Panc1 (cell line): Measurements from ENCODE around the gene POLR3H. TPM values are rescaled to one million over a fixed set of nuclear protein-coding genes. Genes with fewer than 3 reads are reported as not detected.

ENCODE experiments used
- ATAC-seq: fragments of 200-7000 bp; cut with Tn5 transposase; 2 replicates; pipeline ENCODE4 v1.9.1; 2020; ENCODE audit warnings: mild to moderate bottlenecking, moderate library complexity
- BruUV-seq: library from RNA; stranded (reverse); fragments of 400-500 nt; replicated peaks from 2 replicates; lab custom pipeline; 2021; lab: Mats Ljungman, UMichigan
- CTCF ChIA-PET: fragments of 300-600 bp; sonication (Branson Sonifier 250); formaldehyde crosslinking; loops from one replicate; lab custom pipeline; 2022; ENCODE audit warnings: antibody characterized with exemption; lab: Charles Lee
- POLR2A ChIA-PET: fragments of 300-600 bp; sonication (Branson Sonifier 250); formaldehyde crosslinking; loops from one replicate; lab custom pipeline; 2022; ENCODE audit warnings: antibody characterized with exemption; lab: Charles Lee
- DNase-seq: peaks from one replicate; pipeline ENCODE4 v3.0.0-alpha.2; 2010; ENCODE audit warnings: low read depth, low spot score
- H3K27ac ChIP-seq: 2 replicates; pipeline ENCODE4 v1.5.1; 2011; ENCODE audit warnings: mild to moderate bottlenecking, low read length, inconsistent platforms
- H3K27me3 ChIP-seq: fragments of 200-500 bp; sonication (Bioruptor generic); 2 replicates; pipeline ENCODE4 v1.6.0; 2014; ENCODE audit warnings: low read length, inconsistent platforms; ENCODE audit not compliant: control insufficient read depth, insufficient read depth
- H3K36me3 ChIP-seq: fragments of 200-500 bp; sonication (Bioruptor generic); 2 replicates; pipeline ENCODE4 v1.5.1; 2014; ENCODE audit warnings: inconsistent platforms, mild to moderate bottlenecking, low read length, moderate library complexity; ENCODE audit not compliant: control insufficient read depth, insufficient read depth
- H3K4me1 ChIP-seq: 2 replicates; pipeline ENCODE4 v1.5.1; 2011; ENCODE audit warnings: inconsistent platforms, mild to moderate bottlenecking, low read length, moderate library complexity; ENCODE audit not compliant: control insufficient read depth, insufficient read depth
- H3K4me3 ChIP-seq, 2 experiments: 2 replicates each; pipeline ENCODE4 v1.5.1; 2011 to 2012; ENCODE audit warnings: low read depth in 2 of 2, low read length in 2 of 2, mild to moderate bottlenecking in 2 of 2, inconsistent platforms in 1 of 2, moderate library complexity in 1 of 2
- H3K9me3 ChIP-seq: fragments of 200-500 bp; sonication (Bioruptor generic); 2 replicates; pipeline ENCODE4 v1.5.1; 2014; ENCODE audit warnings: low read depth, mild to moderate bottlenecking, inconsistent platforms, low read length, moderate library complexity; ENCODE audit not compliant: control insufficient read depth, insufficient read depth
- POLR2AphosphoS5 ChIP-seq: IDR thresholded peaks from 2 replicates; pipeline ENCODE4 v1.6.1; 2012; ENCODE audit warnings: mild to moderate bottlenecking, low read depth, low read length, moderate library complexity
- REST ChIP-seq, 2 experiments: IDR thresholded peaks; 2 replicates each; pipeline ENCODE4 v1.6.1; 2011 to 2012; ENCODE audit warnings: low read depth in 2 of 2, control low read depth in 1 of 2, low read length in 1 of 2, mild to moderate bottlenecking in 1 of 2, moderate library complexity in 1 of 2; ENCODE audit not compliant: insufficient read depth in 1 of 2
- SIN3A ChIP-seq: IDR thresholded peaks from 2 replicates; pipeline ENCODE4 v1.6.1; 2012; ENCODE audit warnings: low read depth, mild to moderate bottlenecking, low read length, moderate library complexity, borderline replicate concordance; ENCODE audit not compliant: insufficient read depth
- TCF7L2 ChIP-seq: IDR thresholded peaks from 2 replicates; pipeline ENCODE4 v1.6.1; 2011; ENCODE audit warnings: mild to moderate bottlenecking, low read depth, low read length, inconsistent platforms
- in situ Hi-C: cut with HindIII; loops from 2 replicates; pipeline ENCODE4 v1.10.0; 2016; ENCODE audit warnings: low sequenced_read_pairs, low pct_unique_long_range_greater_than_20kb
- intact Hi-C: fragments of 100-400 bp; cut with micrococcal nuclease; formaldehyde crosslinking; loops from one replicate; pipeline ENCODE4 v1.10.0; 2022; ENCODE audit not compliant: unreplicated experiment
- total RNA-seq: library from RNA; stranded (reverse); gene quantifications from one replicate; pipeline ENCODE4 v1.2.1, GENCODE V29; 2021; ENCODE audit not compliant: unreplicated experiment
- TF ChIP-seq, protein P1 (sequence below): fragments of 450-650 bp; IDR thresholded peaks from 2 replicates; pipeline ENCODE4 v1.5.1; 2017; ENCODE audit warnings: mild to moderate bottlenecking

The POLR3H gene
- total RNA-seq, 1 experiment from 2014 or later, result 46.6 TPM

GRCh38 chr22:41582694-41583093, 38.4 kb upstream of the POLR3H start:
- no peak for ATAC-seq

GRCh38 chr22:41579997-41580355, 35.7 kb upstream of the POLR3H start:
- BruUV-seq, result no TSS peak
- no peak overlapping the region for H3K27ac ChIP-seq
- no peaks in the 10 kb centered on the region for H3K27me3 ChIP-seq
- no peaks in the 10 kb centered on the region for H3K9me3 ChIP-seq
- H3K4me3 ChIP-seq, result no peak overlapping the region
- TF ChIP-seq REST (IDR thresholded peaks at IDR 0.05; ENCODE audit: insufficient read depth in 1 of 2, low read depth in 2 of 2, low read length in 1 of 2) (no peak), SIN3A (no peak), TCF7L2 (no peak), POLR2AphosphoS5 (no peak)
- TF ChIP-seq, protein P1, sequence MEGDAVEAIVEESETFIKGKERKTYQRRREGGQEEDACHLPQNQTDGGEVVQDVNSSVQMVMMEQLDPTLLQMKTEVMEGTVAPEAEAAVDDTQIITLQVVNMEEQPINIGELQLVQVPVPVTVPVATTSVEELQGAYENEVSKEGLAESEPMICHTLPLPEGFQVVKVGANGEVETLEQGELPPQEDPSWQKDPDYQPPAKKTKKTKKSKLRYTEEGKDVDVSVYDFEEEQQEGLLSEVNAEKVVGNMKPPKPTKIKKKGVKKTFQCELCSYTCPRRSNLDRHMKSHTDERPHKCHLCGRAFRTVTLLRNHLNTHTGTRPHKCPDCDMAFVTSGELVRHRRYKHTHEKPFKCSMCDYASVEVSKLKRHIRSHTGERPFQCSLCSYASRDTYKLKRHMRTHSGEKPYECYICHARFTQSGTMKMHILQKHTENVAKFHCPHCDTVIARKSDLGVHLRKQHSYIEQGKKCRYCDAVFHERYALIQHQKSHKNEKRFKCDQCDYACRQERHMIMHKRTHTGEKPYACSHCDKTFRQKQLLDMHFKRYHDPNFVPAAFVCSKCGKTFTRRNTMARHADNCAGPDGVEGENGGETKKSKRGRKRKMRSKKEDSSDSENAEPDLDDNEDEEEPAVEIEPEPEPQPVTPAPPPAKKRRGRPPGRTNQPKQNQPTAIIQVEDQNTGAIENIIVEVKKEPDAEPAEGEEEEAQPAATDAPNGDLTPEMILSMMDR, result no peak
- no peaks in the 10 kb centered on the region for H3K36me3 ChIP-seq
- in situ Hi-C loops, result no loop called here
- CTCF ChIA-PET, result no interaction called here
- intact Hi-C loops, result no loop called here
- ATAC-seq, result no peak
- no peak for DNase-seq
- no peaks in the 10 kb centered on the region; the same call in 1 of the 2 replicates for H3K4me1 ChIP-seq
- POLR2A ChIA-PET, result no interaction called here

More at GRCh38 chr22:41582694-41583093, 38.4 kb upstream of the POLR3H start:
- no peaks in the 10 kb centered on the region for H3K27me3 ChIP-seq
- peaks cover 2% of the 10 kb centered on the region; the same call in 1 of the 2 replicates for H3K4me1 ChIP-seq
- TF ChIP-seq POLR2AphosphoS5, result no peak
- TF ChIP-seq TCF7L2, result no peak
- TF ChIP-seq SIN3A, result no peak
- TF ChIP-seq REST (IDR thresholded peaks at IDR 0.05; ENCODE audit: insufficient read depth in 1 of 2, low read depth in 2 of 2, low read length in 1 of 2), result no peak
- TF ChIP-seq, protein P1, result no peak
- H3K9me3 ChIP-seq, result no peaks in the 10 kb centered on the region
- no peak for DNase-seq
- no TSS peak for BruUV-seq
- no peaks in the 10 kb centered on the region for H3K36me3 ChIP-seq
- no peak overlapping the region for H3K4me3 ChIP-seq
- intact Hi-C loops (no loop called here), in situ Hi-C loops (no loop called here)
- ChIA-PET CTCF (no interaction called here), POLR2A (no interaction called here)
- H3K27ac ChIP-seq, result no peak overlapping the region
